Measurements from ENCODE around the gene ADCY7. TPM values are rescaled to one million over a fixed set of nuclear protein-coding genes. Genes with fewer than 3 reads are reported as not detected.

The ADCY7 gene
- total and polyA plus RNA-seq, 9 of the 15 experiments (the other 6 are each of a cell fraction or from before 2014, with no cell fraction given), result 2.3 to 108 (median 28.6) TPM

GRCh38 chr16:50322333-50322732 lies 56.0 kb downstream of the ADCY7 start (continued):
- TF ChIP-seq PBX2 (CRISPR knock-in tag; IDR thresholded peaks at IDR 0.05; ENCODE audit: low read depth) (no peak), PBX2 (tag; conservative IDR thresholded peaks at IDR 0.05; ENCODE audit: low read depth) (peak; percentile 31; the same call in 1 of the 2 replicates), CBFA2T2 (conservative IDR thresholded peaks at IDR 0.05) (no peak), TCF7L2 (IDR thresholded peaks at IDR 0.05; ENCODE audit: low read depth, low read length) (no peak), ATF7 (IDR thresholded peaks at IDR 0.05) (peak; percentile 41; the same call in 1 of the 2 replicates), SMC3 (conservative IDR thresholded peaks at IDR 0.05; ENCODE audit: insufficient read depth, low read depth, low read length) (no peak), ZNF445 (CRISPR knock-in tag; IDR thresholded peaks at IDR 0.05; ENCODE audit: low read depth) (no peak), CREB3 (tag; conservative IDR thresholded peaks at IDR 0.05; ENCODE audit: low read depth) (no peak), MCM5 (IDR thresholded peaks at IDR 0.05; ENCODE audit: low read depth) (no peak)
